Spleen (tissue), 11 donors: ENCODE data around the gene FBN3. TPM values are rescaled to one million over a fixed set of nuclear protein-coding genes. Genes with fewer than 3 reads are reported as not detected.
"Not testable (repeated sequence)": the region's sequence is repeated elsewhere in the genome, so short reads cannot be mapped to it uniquely, and the experiment has no call there.

Source experiments
- DNase-seq: peaks from one replicate; pipeline ENCODE4 v3.0.0-alpha.2; 2020
- H3K27ac ChIP-seq, 8 donors: fragments of 200-600 bp; sonication (generic) in 7 of 8; 1 replicate in 4 of 8; 2 replicates in 4 of 8; pipeline versions ENCODE4 v1.5.0 to v1.8.0; 2016 to 2021; ENCODE audit warnings: inconsistent platforms in 4 of 8, mild to moderate bottlenecking in 4 of 8, moderate library complexity in 1 of 8
- H3K27me3 ChIP-seq, 7 donors: fragments of 200-600 bp; sonication (generic) in 6 of 7; replicated peaks in 1 of 7; 1 replicate in 4 of 7; 2 replicates in 3 of 7; pipeline versions ENCODE4 v1.5.0 to v1.8.0; 2016 to 2021; ENCODE audit warnings: inconsistent platforms in 3 of 7, mild to moderate bottlenecking in 1 of 7
- H3K36me3 ChIP-seq, 6 donors: fragments of 200-600 bp; sonication (generic) in 5 of 6; 1 replicate in 4 of 6; 2 replicates in 2 of 6; pipeline versions ENCODE4 v1.5.0 to v1.8.0; 2016 to 2021; ENCODE audit warnings: inconsistent platforms in 2 of 6
- H3K4me1 ChIP-seq, 6 donors: fragments of 200-600 bp; sonication (generic) in 5 of 6; 1 replicate in 3 of 6; 2 replicates in 3 of 6; pipeline versions ENCODE4 v1.5.0 to v1.8.0; 2016 to 2021; ENCODE audit warnings: inconsistent platforms in 3 of 6
- H3K4me3 ChIP-seq, 8 donors: fragments of 200-600 bp; sonication (generic) in 7 of 8; 1 replicate in 4 of 8; 2 replicates in 4 of 8; pipeline versions ENCODE4 v1.5.0 to v1.8.0; 2016 to 2021; ENCODE audit warnings: inconsistent platforms in 4 of 8, mild to moderate bottlenecking in 4 of 8, moderate library complexity in 2 of 8
- H3K9me3 ChIP-seq, 8 donors: fragments of 200-600 bp; sonication (generic) in 7 of 8; 1 replicate in 4 of 8; 2 replicates in 4 of 8; pipeline versions ENCODE4 v1.5.0 to v1.8.0; 2016 to 2021; ENCODE audit warnings: inconsistent platforms in 4 of 8
- POLR2A ChIP-seq, 3 donors: fragments of 450-650 bp; IDR thresholded peaks; one replicate each; pipeline ENCODE4 v1.5.1; 2017; ENCODE audit warnings: antibody characterized with exemption in 3 of 3, mild to moderate bottlenecking in 1 of 3
- POLR2AphosphoS5 ChIP-seq, 3 donors: sonication (generic); formaldehyde crosslinking; IDR thresholded peaks; one replicate each; pipeline ENCODE4 v1.5.1; 2017; ENCODE audit warnings: antibody characterized with exemption in 3 of 3
- WGBS, 5 donors: extraction: QIAGEN DNeasy Blood & Tissue Kit in 3 of 5; methylation state at CpG; one replicate each; pipeline versions ENCODE4 v1.1.5 to v1.1.7; 2013 to 2018; 5-methylcytosine and 5-hydroxymethylcytosine counted together
- intact Hi-C: fragments of 100-400 bp; cut with DNase I; formaldehyde crosslinking; loops from one replicate; pipeline ENCODE4 v1.15.0; 2023; ENCODE audit warnings: low total_unique reads
- polyA plus RNA-seq, 3 donors: library from polyadenylated mRNA; stranded (reverse); fragments of 200-250 nt; gene quantifications; one replicate each; pipeline ENCODE4 v1.2.1, GENCODE V29; 2013
- total RNA-seq, 7 donors: library from RNA; depleted of rRNA in 3 of 7; stranded (reverse); fragments of >200 nt in 3 of 7; fragmentation: NEBNext Ultra II Directional in 4 of 7; extraction: Animal tissue kit (Norgen Biotek cat#: 25700) in 4 of 7; gene quantifications; one replicate each; pipeline versions ENCODE4 v1.1.0 to v1.2.1, GENCODE V29; 2016 to 2021
- TF ChIP-seq, protein P1 (sequence below), 11 experiments: fragments of 200-600 bp in 7 of 11; fragments of 450-650 bp in 4 of 11; sonication (generic) in 4 of 11; IDR thresholded peaks in 8 of 11; conservative IDR thresholded peaks in 3 of 11; 1 replicate in 7 of 11; 2 replicates in 4 of 11; pipeline versions ENCODE4 v1.4.0 to v1.8.0; 2016 to 2021; ENCODE audit warnings: antibody characterized with exemption in 11 of 11, inconsistent platforms in 4 of 11, mild to moderate bottlenecking in 1 of 11
- donor health status: healthy with polysubstance abuse.
- donor health status: DM: no; HTN: no; CAD: no; lungs with moderate emphysema.
- donor health status: DM: no; HTN: no; CAD: no.
- donor health status: Bipolar disorder and iron deficiency.
- donor health status: healthy.
- donor health status: DM: no; HTN: no; CAD: no.
- donor health status: DM: yes; HTN: yes; CAD: no.

FBN3 gene
- total and polyA plus RNA-seq, 10 donors: 0.02 TPM; not detected in 9

DNA sequence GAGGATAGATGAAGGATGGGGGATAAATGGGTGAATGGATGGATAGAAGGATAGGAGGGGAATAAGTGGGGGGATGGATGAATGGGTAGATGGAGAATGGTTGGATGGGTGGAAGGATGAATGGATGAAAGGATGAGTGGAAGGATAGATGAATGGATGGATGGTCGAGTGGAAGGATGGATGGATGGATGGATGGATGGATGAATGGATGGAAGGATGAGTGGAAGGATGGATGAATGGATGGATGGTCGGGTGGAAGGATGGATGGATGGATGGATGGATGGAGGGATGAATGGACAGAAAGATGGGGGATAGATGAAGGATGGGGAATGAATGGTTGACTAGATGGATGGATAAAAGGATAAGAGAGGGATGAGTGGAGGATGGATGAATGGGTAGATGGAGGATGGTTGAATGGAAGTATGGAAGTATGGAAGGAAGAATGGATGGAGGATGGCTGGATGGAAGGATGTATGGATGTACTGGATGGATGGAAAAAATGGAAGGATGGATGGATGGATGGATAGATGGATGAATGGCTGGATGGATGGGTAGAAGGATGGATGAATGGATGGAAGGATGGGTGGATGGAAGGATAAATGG, 42.0 kb downstream of the FBN3 start:
- peaks cover 0 to 59% (median 3%) of the 10 kb centered on the region in 7 donors for H3K27me3 ChIP-seq
- 54 to 77% (median 72%) methylated on average over 2 of the region's 2 CpGs for WGBS, 5 donors

DNA sequence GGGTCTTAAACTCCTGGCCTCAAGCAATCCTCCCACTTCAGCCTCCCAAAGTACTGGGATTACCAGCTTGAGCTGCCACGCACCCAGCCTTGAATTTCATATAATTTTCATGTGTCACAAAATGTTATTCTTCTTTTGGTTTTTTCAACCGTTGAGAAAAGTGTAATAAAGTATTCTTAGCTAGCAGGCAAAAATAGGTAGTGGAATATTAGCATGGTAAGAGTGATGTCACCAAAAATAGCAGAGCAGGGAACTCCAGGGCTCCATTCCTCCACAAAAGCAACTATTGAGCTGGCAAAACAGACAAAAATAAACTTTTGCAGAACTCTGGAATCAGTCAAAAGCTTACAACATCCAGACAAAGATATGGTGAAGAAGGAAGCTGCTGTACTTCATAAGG, 43.9 kb downstream of the FBN3 start:
- intact Hi-C loops: no loop called here
- Histone ChIP-seq H3K4me3 (no peak overlapping the region), H3K9me3 (peaks cover 0 to 9% (median 0%) of the 10 kb centered on the region in 8 donors), H3K27me3 (peaks cover 0 to 48% (median 0%) of the 10 kb centered on the region in 7 donors), H3K4me1 (no peaks in the 10 kb centered on the region), H3K36me3 (no peaks in the 10 kb centered on the region), H3K27ac (no peak overlapping the region)
- TF ChIP-seq POLR2AphosphoS5 (IDR thresholded peaks at IDR 0.05): no peak
- no peak for TF ChIP-seq POLR2A (IDR thresholded peaks at IDR 0.05)
- TF ChIP-seq, protein P1, sequence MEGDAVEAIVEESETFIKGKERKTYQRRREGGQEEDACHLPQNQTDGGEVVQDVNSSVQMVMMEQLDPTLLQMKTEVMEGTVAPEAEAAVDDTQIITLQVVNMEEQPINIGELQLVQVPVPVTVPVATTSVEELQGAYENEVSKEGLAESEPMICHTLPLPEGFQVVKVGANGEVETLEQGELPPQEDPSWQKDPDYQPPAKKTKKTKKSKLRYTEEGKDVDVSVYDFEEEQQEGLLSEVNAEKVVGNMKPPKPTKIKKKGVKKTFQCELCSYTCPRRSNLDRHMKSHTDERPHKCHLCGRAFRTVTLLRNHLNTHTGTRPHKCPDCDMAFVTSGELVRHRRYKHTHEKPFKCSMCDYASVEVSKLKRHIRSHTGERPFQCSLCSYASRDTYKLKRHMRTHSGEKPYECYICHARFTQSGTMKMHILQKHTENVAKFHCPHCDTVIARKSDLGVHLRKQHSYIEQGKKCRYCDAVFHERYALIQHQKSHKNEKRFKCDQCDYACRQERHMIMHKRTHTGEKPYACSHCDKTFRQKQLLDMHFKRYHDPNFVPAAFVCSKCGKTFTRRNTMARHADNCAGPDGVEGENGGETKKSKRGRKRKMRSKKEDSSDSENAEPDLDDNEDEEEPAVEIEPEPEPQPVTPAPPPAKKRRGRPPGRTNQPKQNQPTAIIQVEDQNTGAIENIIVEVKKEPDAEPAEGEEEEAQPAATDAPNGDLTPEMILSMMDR (IDR thresholded peaks at IDR 0.05 in 8 of 11, conservative IDR thresholded peaks at IDR 0.05 in 3 of 11): no peak
- DNase-seq: no peak
- 75 to 84% (median 82%) methylated on average over 2 of the region's 2 CpGs for WGBS, 5 donors

More for the DNA sequence above, 42.0 kb downstream of the FBN3 start:
- DNase-seq: no peak
- TF ChIP-seq, protein P1 (IDR thresholded peaks at IDR 0.05 in 8 of 11, conservative IDR thresholded peaks at IDR 0.05 in 3 of 11): no peak
- TF ChIP-seq POLR2AphosphoS5 (IDR thresholded peaks at IDR 0.05): no peak
- TF ChIP-seq POLR2A (IDR thresholded peaks at IDR 0.05): no peak
- Histone ChIP-seq H3K4me3 (no peak overlapping the region), H3K27ac (no peak overlapping the region), H3K36me3 (no peaks in the 10 kb centered on the region), H3K4me1 (no peaks in the 10 kb centered on the region), H3K9me3 (peaks cover 0 to 12% (median 0%) of the 10 kb centered on the region in 8 donors)
- intact Hi-C loops: no loop called here

DNA sequence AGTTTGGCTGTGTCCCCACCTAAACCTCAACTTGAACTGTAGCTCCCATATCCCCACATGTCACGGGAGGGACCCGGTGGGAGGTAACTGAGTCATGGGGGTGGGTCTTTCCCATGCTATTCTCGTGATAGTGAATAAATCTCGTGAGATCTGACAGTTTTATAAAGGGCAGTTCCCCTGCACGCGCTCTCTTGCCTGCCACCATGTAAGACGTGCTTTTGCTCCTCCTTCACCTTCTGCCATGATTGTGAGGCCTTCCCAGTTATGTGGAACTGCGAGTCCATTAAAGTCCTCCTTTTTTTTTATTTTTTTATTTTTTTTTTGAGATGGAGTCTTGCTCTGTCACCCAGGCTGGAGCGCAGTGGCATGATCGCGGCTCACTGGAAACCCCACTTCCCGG, 47.5 kb downstream of the FBN3 start:
- peaks cover 0 to 19% (median 0%) of the 10 kb centered on the region in 7 donors for H3K27me3 ChIP-seq
- H3K9me3 ChIP-seq: peaks cover 0 to 11% (median 7%) of the 10 kb centered on the region in 8 donors
- intact Hi-C loops, H3K27ac ChIP-seq, DNase-seq, H3K4me3 ChIP-seq, H3K4me1 ChIP-seq, H3K36me3 ChIP-seq: not testable (repeated sequence)
- WGBS, 5 donors: 80 to 84% (median 81%) methylated on average over 12 of the region's 12 CpGs

DNA sequence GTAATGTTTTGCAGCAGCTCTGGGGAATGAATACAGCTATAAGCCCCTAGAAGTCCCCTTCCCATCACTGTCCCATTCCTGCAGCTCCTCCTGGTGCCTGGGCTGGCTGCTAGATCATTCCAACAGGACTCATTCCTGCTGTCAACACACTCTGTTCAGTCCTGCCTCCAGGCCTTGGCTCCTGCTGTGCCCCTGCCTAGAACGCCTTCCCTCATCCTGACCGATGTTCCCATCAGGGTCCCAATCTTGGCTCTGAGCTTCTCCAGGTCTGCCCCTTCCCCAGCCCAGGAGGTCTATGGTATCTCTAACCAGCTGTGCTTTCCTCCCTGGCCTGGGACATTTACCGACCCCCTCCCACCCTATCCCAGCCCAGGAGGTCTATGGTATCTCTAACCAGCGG, 48.1 kb downstream of the FBN3 start:
- H3K4me3 ChIP-seq: no peak overlapping the region
- H3K9me3 ChIP-seq: peaks cover 0 to 17% (median 13%) of the 10 kb centered on the region in 8 donors
- H3K27me3 ChIP-seq: peaks cover 0 to 15% (median 0%) of the 10 kb centered on the region in 7 donors
- TF ChIP-seq POLR2A (IDR thresholded peaks at IDR 0.05): no peak
- intact Hi-C loops: no loop called here
- no peaks in the 10 kb centered on the region for H3K4me1 ChIP-seq
- WGBS, 5 donors: 90 to 96% (median 93%) methylated on average over 4 of the region's 4 CpGs
- H3K36me3 ChIP-seq: no peaks in the 10 kb centered on the region
- no peak overlapping the region for H3K27ac ChIP-seq
- no peak for DNase-seq

DNA sequence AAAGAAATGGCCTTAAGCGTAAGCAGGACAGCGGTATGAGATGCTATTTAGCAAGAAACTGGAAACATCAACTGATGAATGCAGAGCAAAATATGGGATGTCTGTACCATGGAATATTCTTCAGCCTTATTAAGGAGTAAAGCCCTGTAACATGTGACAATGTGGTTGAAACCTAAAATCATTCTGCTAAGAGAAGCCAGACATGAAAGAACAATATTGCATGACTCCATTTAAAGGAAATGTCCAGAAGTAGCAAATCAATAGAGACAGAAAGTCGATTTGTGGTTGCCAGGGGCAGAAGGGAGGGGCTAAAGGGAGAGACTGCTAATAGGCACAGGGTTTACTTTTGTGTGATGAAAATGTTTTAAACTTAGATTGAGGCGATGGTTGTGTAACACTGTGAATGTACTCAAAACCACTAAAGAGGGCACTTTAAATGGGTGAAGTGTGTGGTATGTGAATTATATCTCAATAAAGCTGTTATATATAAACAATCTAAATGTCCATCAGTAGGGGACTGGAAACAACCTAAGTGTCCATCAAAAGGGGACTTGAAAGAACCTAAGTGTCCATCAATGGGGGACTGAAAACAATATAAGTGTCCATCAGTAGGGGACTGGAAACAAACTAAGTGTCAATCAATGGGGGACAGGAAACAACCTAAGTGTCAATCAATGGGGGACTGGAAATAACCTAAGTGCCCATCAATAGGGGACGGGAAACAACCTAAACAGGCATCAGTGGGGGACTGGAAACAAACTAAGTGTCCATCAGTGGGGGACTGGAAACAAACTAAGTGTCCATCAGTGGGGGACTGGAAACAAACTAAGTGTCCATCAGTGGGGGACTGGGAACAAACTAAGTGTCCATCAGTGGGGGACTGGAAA, 51.5 kb downstream of the FBN3 start:
- Histone ChIP-seq H3K4me3 (no peak overlapping the region), H3K27me3 (peaks cover 0 to 13% (median 0%) of the 10 kb centered on the region in 7 donors), H3K36me3 (no peaks in the 10 kb centered on the region), H3K4me1 (no peaks in the 10 kb centered on the region), H3K9me3 (peaks cover 6 to 51% (median 47%) of the 10 kb centered on the region in 8 donors), H3K27ac (no peak overlapping the region)
- DNase-seq: no peak
- TF ChIP-seq, protein P1 (IDR thresholded peaks at IDR 0.05 in 8 of 11, conservative IDR thresholded peaks at IDR 0.05 in 3 of 11): no peak
- TF ChIP-seq POLR2A (IDR thresholded peaks at IDR 0.05) (no peak), POLR2AphosphoS5 (IDR thresholded peaks at IDR 0.05) (no peak)
- 70 to 88% (median 79%) methylated on average over 5 of the region's 5 CpGs for whole genome bisulfite sequencing, 5 donors
- intact Hi-C loops: no loop called here
